WTC11 (cell line): ENCODE data around the gene SMARCD1.

Source experiments
- JUN ChIP-seq: sonication (generic); formaldehyde crosslinking; IDR thresholded peaks from 2 replicates; pipeline ENCODE4 v1.8.0; 2023; ENCODE audit warnings: mild to moderate bottlenecking, missing genetic modification reagents
- TEAD4 ChIP-seq: sonication (generic); formaldehyde crosslinking; IDR thresholded peaks from 2 replicates; pipeline ENCODE4 v1.8.0; 2022; ENCODE audit warnings: mild to moderate bottlenecking, missing genetic modification reagents
- ZBTB21 ChIP-seq: sonication (generic); formaldehyde crosslinking; IDR thresholded peaks from 2 replicates; pipeline ENCODE4 v1.8.1; 2023; ENCODE audit warnings: mild to moderate bottlenecking, missing genetic modification reagents, borderline replicate concordance
- TF ChIP-seq, protein P1 (sequence below): fragments of 200-600 bp; IDR thresholded peaks from 2 replicates; pipeline ENCODE4 v1.8.0; 2022; ENCODE audit warnings: antibody characterized with exemption
- TF ChIP-seq, protein P2 (sequence below): sonication (generic); formaldehyde crosslinking; IDR thresholded peaks from 2 replicates; pipeline ENCODE4 v1.8.0; 2022; ENCODE audit warnings: mild to moderate bottlenecking, missing genetic modification reagents
- TF ChIP-seq, protein P3 (sequence below): sonication (generic); formaldehyde crosslinking; IDR thresholded peaks from 2 replicates; pipeline ENCODE4 v1.8.1; 2022; ENCODE audit warnings: missing genetic modification reagents, borderline replicate concordance

DNA sequence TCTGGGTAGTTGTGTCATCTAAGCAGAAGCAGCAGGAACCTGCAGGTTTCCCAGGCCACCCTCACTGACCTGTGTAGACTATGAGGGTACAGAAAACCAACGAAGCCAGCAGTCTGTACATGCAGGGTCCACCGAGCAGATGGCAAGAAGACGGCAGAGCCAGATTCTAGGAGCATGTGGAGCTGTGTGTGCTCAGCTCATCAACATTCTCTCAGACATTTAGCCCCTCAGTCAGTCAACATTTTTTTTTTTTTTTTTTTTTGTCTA is 35.1 kb upstream of the SMARCD1 start:
- TF ChIP-seq, protein P1, sequence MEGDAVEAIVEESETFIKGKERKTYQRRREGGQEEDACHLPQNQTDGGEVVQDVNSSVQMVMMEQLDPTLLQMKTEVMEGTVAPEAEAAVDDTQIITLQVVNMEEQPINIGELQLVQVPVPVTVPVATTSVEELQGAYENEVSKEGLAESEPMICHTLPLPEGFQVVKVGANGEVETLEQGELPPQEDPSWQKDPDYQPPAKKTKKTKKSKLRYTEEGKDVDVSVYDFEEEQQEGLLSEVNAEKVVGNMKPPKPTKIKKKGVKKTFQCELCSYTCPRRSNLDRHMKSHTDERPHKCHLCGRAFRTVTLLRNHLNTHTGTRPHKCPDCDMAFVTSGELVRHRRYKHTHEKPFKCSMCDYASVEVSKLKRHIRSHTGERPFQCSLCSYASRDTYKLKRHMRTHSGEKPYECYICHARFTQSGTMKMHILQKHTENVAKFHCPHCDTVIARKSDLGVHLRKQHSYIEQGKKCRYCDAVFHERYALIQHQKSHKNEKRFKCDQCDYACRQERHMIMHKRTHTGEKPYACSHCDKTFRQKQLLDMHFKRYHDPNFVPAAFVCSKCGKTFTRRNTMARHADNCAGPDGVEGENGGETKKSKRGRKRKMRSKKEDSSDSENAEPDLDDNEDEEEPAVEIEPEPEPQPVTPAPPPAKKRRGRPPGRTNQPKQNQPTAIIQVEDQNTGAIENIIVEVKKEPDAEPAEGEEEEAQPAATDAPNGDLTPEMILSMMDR = no peak
- TF ChIP-seq ZBTB21 (CRISPR knock-in tag) (no peak), JUN (CRISPR knock-in tag) (no peak), TEAD4 (CRISPR knock-in tag) (no peak)
- TF ChIP-seq, protein P2, sequence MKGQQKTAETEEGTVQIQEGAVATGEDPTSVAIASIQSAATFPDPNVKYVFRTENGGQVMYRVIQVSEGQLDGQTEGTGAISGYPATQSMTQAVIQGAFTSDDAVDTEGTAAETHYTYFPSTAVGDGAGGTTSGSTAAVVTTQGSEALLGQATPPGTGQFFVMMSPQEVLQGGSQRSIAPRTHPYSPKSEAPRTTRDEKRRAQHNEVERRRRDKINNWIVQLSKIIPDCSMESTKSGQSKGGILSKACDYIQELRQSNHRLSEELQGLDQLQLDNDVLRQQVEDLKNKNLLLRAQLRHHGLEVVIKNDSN = no peak
- TF ChIP-seq, protein P3, sequence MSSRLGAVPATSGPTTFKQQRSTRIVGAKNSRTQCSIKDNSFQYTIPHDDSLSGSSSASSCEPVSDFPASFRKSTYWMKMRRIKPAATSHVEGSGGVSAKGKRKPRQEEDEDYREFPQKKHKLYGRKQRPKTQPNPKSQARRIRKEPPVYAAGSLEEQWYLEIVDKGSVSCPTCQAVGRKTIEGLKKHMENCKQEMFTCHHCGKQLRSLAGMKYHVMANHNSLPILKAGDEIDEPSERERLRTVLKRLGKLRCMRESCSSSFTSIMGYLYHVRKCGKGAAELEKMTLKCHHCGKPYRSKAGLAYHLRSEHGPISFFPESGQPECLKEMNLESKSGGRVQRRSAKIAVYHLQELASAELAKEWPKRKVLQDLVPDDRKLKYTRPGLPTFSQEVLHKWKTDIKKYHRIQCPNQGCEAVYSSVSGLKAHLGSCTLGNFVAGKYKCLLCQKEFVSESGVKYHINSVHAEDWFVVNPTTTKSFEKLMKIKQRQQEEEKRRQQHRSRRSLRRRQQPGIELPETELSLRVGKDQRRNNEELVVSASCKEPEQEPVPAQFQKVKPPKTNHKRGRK (CRISPR knock-in tag) = no peak
